K562 (cell line): ENCODE measurements around the gene GNAL. TPM values are rescaled to one million over a fixed set of nuclear protein-coding genes. Genes with fewer than 3 reads are reported as not detected.

Experiments used
- ATAC-seq: fragments of 200-7000 bp; cut with Tn5 transposase; 3 replicates; pipeline ENCODE4 v1.9.1; 2020; ENCODE audit warnings: moderate library complexity
- BruUV-seq: library from RNA; stranded (reverse); fragments of 400-500 nt; replicated peaks from 2 replicates; lab custom pipeline; 2021; lab: Mats Ljungman, UMichigan
- CTCF ChIA-PET: fragments of 300-600 bp; formaldehyde crosslinking; extraction: SDS; loops from one replicate; lab custom pipeline; 2021; ENCODE audit warnings: low intra/inter-chr PET ratio; lab: Yijun Ruan, JAX
- POLR2A ChIA-PET: fragments of 300-600, 350-650 bp; sonication (Branson Sonifier 250); formaldehyde crosslinking; extraction: SDS; loops from one replicate; lab custom pipeline; 2021; ENCODE audit warnings: antibody characterized with exemption, inconsistent platforms; lab: Yijun Ruan, JAX
- DNase-seq, 4 experiments: peaks; one replicate each; pipeline versions ENCODE4 v3.0.0 to v3.0.0-alpha.2; 2011 to 2018; ENCODE audit warnings: low spot score in 3 of 4, mixed read lengths in 3 of 4; ENCODE audit errors: extremely low read depth in 1 of 4
- FAIRE-seq: peaks from 2 replicates; lab custom pipeline; 2011; peaks lifted over from hg19 to GRCh38; lab: Jason Lieb, UNC
- H2AFZ ChIP-seq: 2 replicates; pipeline ENCODE4 v1.6.0; 2011; ENCODE audit warnings: low read depth, low read length, control low read depth, inconsistent platforms
- H3K27ac ChIP-seq: fragments of 200-600 bp; 3 replicates; pipeline ENCODE4 v1.8.0; 2011; ENCODE audit warnings: low read depth, mild to moderate bottlenecking, control low read depth, inconsistent platforms, low read length, moderate library complexity, mixed read lengths; ENCODE audit errors: extremely low read depth
- H3K27me3 ChIP-seq, 2 experiments: fragments of 300-600 bp in 1 of 2; 2 replicates in 1 of 2; 3 replicates in 1 of 2; pipeline versions ENCODE4 v1.6.0 to v1.8.0; 2011; ENCODE audit warnings: inconsistent platforms in 2 of 2, low read length in 2 of 2, mild to moderate bottlenecking in 1 of 2, mixed read lengths in 1 of 2, moderate library complexity in 1 of 2; ENCODE audit not compliant: control insufficient read depth in 2 of 2, insufficient read depth in 2 of 2
- H3K36me3 ChIP-seq: fragments of 300-600 bp; 3 replicates; pipeline ENCODE4 v1.8.0; 2011; ENCODE audit warnings: mild to moderate bottlenecking, low read length, inconsistent platforms; ENCODE audit not compliant: control insufficient read depth, insufficient read depth
- H3K4me1 ChIP-seq, 2 experiments: fragments of 200-600 bp in 1 of 2; replicated peaks in 1 of 2; 2 replicates in 1 of 2; 3 replicates in 1 of 2; pipeline versions ENCODE4 v1.5.1 to v1.8.0; 2011; ENCODE audit warnings: inconsistent platforms in 2 of 2, low read length in 2 of 2, mild to moderate bottlenecking in 1 of 2, mixed read lengths in 1 of 2, moderate library complexity in 1 of 2; ENCODE audit not compliant: control insufficient read depth in 2 of 2, insufficient read depth in 2 of 2
- H3K4me2 ChIP-seq: 2 replicates; pipeline ENCODE4 v1.6.1; 2011; ENCODE audit warnings: low read length, control low read depth, inconsistent platforms, mixed read lengths; ENCODE audit not compliant: insufficient read depth
- H3K4me3 ChIP-seq: fragments of 200-600 bp; sonication (generic), shearing (Covaris generic); 2 replicates; pipeline ENCODE4 v1.5.1; 2016; ENCODE audit warnings: control low read depth, inconsistent platforms
- H3K79me2 ChIP-seq: fragments of 200-600 bp; 3 replicates; pipeline ENCODE4 v1.8.0; 2011; ENCODE audit warnings: low read length, inconsistent platforms; ENCODE audit not compliant: control insufficient read depth, insufficient read depth
- H3K9ac ChIP-seq, 2 experiments: 2 replicates each; pipeline versions ENCODE4 v1.6.0 to v1.6.1; 2011; ENCODE audit warnings: low read depth in 2 of 2, low read length in 2 of 2, control low read depth in 1 of 2, inconsistent platforms in 1 of 2, mild to moderate bottlenecking in 1 of 2, mixed read lengths in 1 of 2; ENCODE audit not compliant: insufficient read depth in 1 of 2
- H3K9me1 ChIP-seq: one replicate; pipeline ENCODE4 v1.6.0; 2011; ENCODE audit warnings: inconsistent platforms, mild to moderate bottlenecking, low read length, moderate library complexity; ENCODE audit not compliant: control insufficient read depth, insufficient read depth
- H3K9me3 ChIP-seq: replicated peaks from 2 replicates; pipeline ENCODE4 v1.5.1; 2011; ENCODE audit warnings: low read depth, low read length, inconsistent platforms; ENCODE audit not compliant: control insufficient read depth, insufficient read depth
- H4K20me1 ChIP-seq: replicated peaks from 2 replicates; pipeline ENCODE4 v1.6.1; 2011; ENCODE audit warnings: low read length, inconsistent platforms, mixed read lengths; ENCODE audit not compliant: control insufficient read depth, insufficient read depth
- BRCA1 ChIP-seq, 2 experiments: fragments of 450-650 bp in 1 of 2; sonication (generic) in 1 of 2; formaldehyde crosslinking in 1 of 2; IDR thresholded peaks; 2 replicates each; pipeline versions ENCODE4 v1.5.0 to v1.6.1; 2017 to 2020; ENCODE audit warnings: mild to moderate bottlenecking in 1 of 2, missing genetic modification reagents in 1 of 2
- CAMTA2 ChIP-seq: fragments of 250-450 bp; sonication (Bioruptor Pico); conservative IDR thresholded peaks from 2 replicates; pipeline ENCODE4 v1.5.1; 2022
- CBX2 ChIP-seq: fragments of 200-600 bp; sonication (generic); IDR thresholded peaks from one replicate; pipeline ENCODE4 v1.6.1; 2012; ENCODE audit warnings: mild to moderate bottlenecking, low read length, inconsistent platforms; ENCODE audit not compliant: insufficient read depth, poor library complexity, severe bottlenecking
- ETS1 ChIP-seq: conservative IDR thresholded peaks from 2 replicates; pipeline ENCODE4 v1.6.1; 2011; ENCODE audit warnings: low read depth, mild to moderate bottlenecking, low read length; ENCODE audit not compliant: control insufficient read depth
- FOXA3 ChIP-seq, 2 experiments: fragments of 450-650 bp in 1 of 2; sonication (generic) in 1 of 2; formaldehyde crosslinking; IDR thresholded peaks in 1 of 2; conservative IDR thresholded peaks in 1 of 2; 2 replicates each; pipeline versions ENCODE4 v1.4.0 to v1.8.0; 2020 to 2022; ENCODE audit warnings: mild to moderate bottlenecking in 2 of 2, missing genetic modification reagents in 1 of 2
- LARP7 ChIP-seq: fragments of 450-650 bp; IDR thresholded peaks from 2 replicates; pipeline ENCODE4 v1.6.1; 2016
- MYBL2 ChIP-seq, 2 experiments: fragments of 450-650 bp in 1 of 2; sonication (generic) in 1 of 2; formaldehyde crosslinking in 1 of 2; IDR thresholded peaks; 2 replicates each; pipeline versions ENCODE4 v1.6.1 to v1.8.1; 2017 to 2022; ENCODE audit warnings: borderline replicate concordance in 1 of 2, inconsistent platforms in 1 of 2, low read depth in 1 of 2, mild to moderate bottlenecking in 1 of 2, missing genetic modification reagents in 1 of 2, moderate library complexity in 1 of 2
- PKNOX1 ChIP-seq: fragments of 450-650 bp; IDR thresholded peaks from 2 replicates; pipeline ENCODE4 v1.6.1; 2016
- PRMT5 ChIP-seq: sonication (generic); formaldehyde crosslinking; IDR thresholded peaks from 2 replicates; pipeline ENCODE4 v1.5.0; 2020; ENCODE audit warnings: missing genetic modification reagents
- RBFOX2 ChIP-seq: fragments of 200-400 bp; formaldehyde crosslinking; IDR thresholded peaks from 2 replicates; pipeline ENCODE4 v1.6.1; 2017; ENCODE audit warnings: low read depth, mild to moderate bottlenecking, low read length, moderate library complexity
- SLC30A9 ChIP-seq: fragments of 250-450 bp; sonication (Bioruptor Pico); IDR thresholded peaks from 2 replicates; pipeline ENCODE4 v1.8.0; 2022; ENCODE audit warnings: mild to moderate bottlenecking, moderate library complexity
- ZNF24 ChIP-seq: fragments of 450-650 bp; IDR thresholded peaks from 2 replicates; pipeline ENCODE4 v1.6.1; 2016
- ZNF436 ChIP-seq: fragments of 250-450, 450-650 bp; sonication (Bioruptor Pico); formaldehyde crosslinking; IDR thresholded peaks from 2 replicates; pipeline ENCODE4 v1.7.0; 2020; ENCODE audit warnings: mild to moderate bottlenecking
- ZNF507 ChIP-seq: conservative IDR thresholded peaks from 2 replicates; pipeline ENCODE4 v1.6.1; 2017; ENCODE audit warnings: missing genetic modification characterization, missing compliant biosample characterization
- ZNF740 ChIP-seq, 3 experiments: fragments of 200-800 bp in 1 of 3; sonication (Bioruptor generic) in 1 of 3; sonication (generic) in 1 of 3; formaldehyde crosslinking in 1 of 3; IDR thresholded peaks; 2 replicates each; pipeline versions ENCODE4 v1.6.1 to v1.8.0; 2016 to 2022; ENCODE audit warnings: mild to moderate bottlenecking in 2 of 3, missing compliant biosample characterization in 2 of 3, missing genetic modification characterization in 2 of 3, missing genetic modification reagents in 1 of 3
- WGBS: fragments of 100-300 bp; shearing (Covaris generic); methylation state at CpG from one replicate; pipeline ENCODE4 v1.1.6; 2016; ENCODE audit warnings: low coverage, mixed read lengths; ENCODE audit not compliant: insufficient coverage; ENCODE audit errors: missing lambda C conversion rate; 5-methylcytosine and 5-hydroxymethylcytosine counted together
- in situ Hi-C: fragments of 300-500 bp; cut with MboI; formaldehyde crosslinking; loops from 4 replicates; pipeline ENCODE4 v1.15.0; 2018; ENCODE audit warnings: inconsistent platforms, mixed read lengths
- intact Hi-C: fragments of 100-400 bp; cut with micrococcal nuclease; formaldehyde crosslinking; loops from 2 replicates; pipeline ENCODE4 v1.14.2; 2022
- polyA plus RNA-seq, 8 experiments: library from polyadenylated mRNA; depleted of rRNA in 4 of 8; stranded (reverse) in 5 of 8; unstranded in 3 of 8; fragments of >200 nt; fragmentation: Nextera tagmentation in 2 of 8; fragmentation: Illumina TruSeq in 1 of 8; extraction: Ambion mirVana in 2 of 8; extraction: Trizol in 1 of 8; gene quantifications; 2 replicates each; pipeline versions ENCODE4 v1.2.1 to v1.2.3, GENCODE V29; 2011 to 2014; ENCODE audit warnings: inconsistent platforms in 1 of 8, missing spikeins in 1 of 8
- total RNA-seq, 7 experiments: library from RNA; depleted of rRNA in 6 of 7; stranded (reverse); fragments of >200 nt in 6 of 7; fragmentation: Illumina TruSeq in 2 of 7; extraction: Trizol in 2 of 7; gene quantifications; 2 replicates each; pipeline versions ENCODE4 v1.2.1 to v1.2.3, GENCODE V29; 2011 to 2021; ENCODE audit warnings: low replicate concordance in 1 of 7

The GNAL gene
- total and polyA plus RNA-seq, 9 of the 15 experiments (the other 6 are each of a cell fraction or from before 2014, with no cell fraction given): under 0.01 to 0.10 (median 0.01) TPM; not detected in 5

GRCh38 chr18:11745521-11745920 lies 56.5 kb downstream of the GNAL start (continued):
- TF ChIP-seq ZNF740 (CRISPR knock-in tag; IDR thresholded peaks at IDR 0.05) (no peak), ZNF740 (tag; IDR thresholded peaks at IDR 0.05) (no peak), ZNF24 (no peak)

- BruUV-seq: no TSS peak
- CTCF ChIA-PET: interaction anchor here (0.6 kb wide), 1 partner anchor 98 kb away, joined by 4 read pairs; no protein-coding TSS in a partner anchor
- Histone ChIP-seq H3K9ac (no peak overlapping the region), H3K36me3 (no peaks in the 10 kb centered on the region), H3K4me2 (no peak overlapping the region), H3K9me1 (no peaks in the 10 kb centered on the region), H4K20me1 (no peaks in the 10 kb centered on the region), H2AFZ (no peak overlapping the region), H3K27me3 (peaks cover 41 to 66% of the 10 kb centered on the region in 2 experiments), H3K27ac (no peak overlapping the region), H3K9me3 (no peaks in the 10 kb centered on the region), H3K4me3 (no peak overlapping the region), H3K79me2 (no peaks in the 10 kb centered on the region), H3K4me1 (peaks cover 0 to 16% of the 10 kb centered on the region in 2 experiments; a peak in 2 of 5 replicates)
- in situ Hi-C loops (no loop called here), intact Hi-C loops (no loop called here)
- no peak for ATAC-seq
- DNase-seq: no peak
- no peak for FAIRE-seq
- POLR2A ChIA-PET: no interaction called here
- 0% methylated on average over 4 of the region's 4 CpGs for WGBS
- TF ChIP-seq RBFOX2 (no peak), ZNF436 (CRISPR knock-in tag) (no peak), ETS1 (no peak), LARP7 (no peak), PRMT5 (CRISPR knock-in tag) (no peak), BRCA1 (IDR thresholded peaks at IDR 0.05) (no peak), BRCA1 (CRISPR knock-in tag; IDR thresholded peaks at IDR 0.05) (no peak), FOXA3 (CRISPR knock-in tag; conservative IDR thresholded peaks at IDR 0.05 in 1 of 2, IDR thresholded peaks at IDR 0.05 in 1 of 2) (no peak), CAMTA2 (CRISPR knock-in tag) (no peak), PKNOX1 (no peak), CBX2 (no peak), MYBL2 (IDR thresholded peaks at IDR 0.05; ENCODE audit: low read depth) (no peak), MYBL2 (CRISPR knock-in tag; IDR thresholded peaks at IDR 0.05; ENCODE audit: borderline replicate concordance) (no peak), ZNF507 (tag) (no peak), SLC30A9 (CRISPR knock-in tag) (no peak)
Observed at GRCh38 chr18:11747286-11747685, 58.2 kb downstream of the GNAL start.
